Measurements from ENCODE around the gene MECP2. TPM values are rescaled to one million over a fixed set of nuclear protein-coding genes. Genes with fewer than 3 reads are reported as not detected.

The MECP2 gene
- total and polyA plus RNA-seq, 2 donors (not counting 1 experiment from before 2014, with no cell fraction given), result 20.0 to 122 TPM

GRCh38 chrX:154012336-154012991, 85.1 kb downstream of the MECP2 start:
- WGBS (ENCODE audit: insufficient coverage), result 94% methylated on average over 16 of the region's 17 CpGs
- H3K4me1 Mint-ChIP-seq, result peaks cover 19% of the 10 kb centered on the region
- peaks cover 0 to 44% of the 10 kb centered on the region in 2 experiments for H3K36me3 ChIP-seq (replicated peaks in 1 of 2; ENCODE audit: control extremely low read depth in 1 of 2, control insufficient read depth in 1 of 2, extremely low read depth in 1 of 2, insufficient read depth in 2 of 2, low read length in 1 of 2)

More at GRCh38 chrX:154012336-154012991, 85.1 kb downstream of the MECP2 start:
- Histone ChIP-seq H2AFZ (ENCODE audit: insufficient read depth, low read depth, low read length, poor library complexity, severe bottlenecking) (no peak overlapping the region), H3K9me3 (ENCODE audit: control extremely low read depth in 1 of 3, control insufficient read depth in 2 of 3, insufficient read depth in 1 of 3, low read length in 2 of 3) (no peaks in the 10 kb centered on the region), H3K27me3 (replicated peaks in 1 of 4; ENCODE audit: control extremely low read depth in 1 of 4, control insufficient read depth in 3 of 4, insufficient read depth in 4 of 4, low read length in 3 of 4) (no peaks in the 10 kb centered on the region), H3K4me3 (ENCODE audit: control extremely low read depth in 1 of 5, extremely low read depth in 1 of 5, insufficient read depth in 1 of 5, low read depth in 2 of 5, low read length in 4 of 5) (no peak overlapping the region), H3K4me1 (ENCODE audit: control insufficient read depth in 2 of 2, insufficient read depth in 2 of 2, low read length in 2 of 2) (peaks cover 12 to 27% of the 10 kb centered on the region in 2 donors), H3K4me2 (replicated peaks; ENCODE audit: low read depth, low read length, poor library complexity, severe bottlenecking) (no peak overlapping the region), H4K20me1 (ENCODE audit: control insufficient read depth, insufficient read depth, low read length, poor library complexity, severe bottlenecking) (no peaks in the 10 kb centered on the region), H3K9ac (ENCODE audit: low read length) (no peak overlapping the region), H3K79me2 (ENCODE audit: control insufficient read depth, insufficient read depth, low read length) (peaks cover 7% of the 10 kb centered on the region), H3K27ac (ENCODE audit: low read length in 2 of 2) (no peak overlapping the region)
- Mint-ChIP-seq H3K27me3 (no peaks in the 10 kb centered on the region), H3K9me3 (ENCODE audit: insufficient read depth) (no peaks in the 10 kb centered on the region), H3K27ac (no peak overlapping the region), H3K4me3 (no peak overlapping the region)
- DNase-seq, result no peak
- ChIA-PET POLR2A (interaction anchor here (0.6 kb wide), 1 partner anchor 298 kb away, joined by 3 read pairs; no protein-coding TSS in a partner anchor), CTCF (interaction anchor here (0.5 to 2.9 kb wide), 8 partner anchors 10 to 89 kb away, joined by 3 to 21 read pairs (median 6); no protein-coding TSS in a partner anchor)
- TF ChIP-seq EZH2 (IDR thresholded peaks at IDR 0.05; ENCODE audit: borderline replicate concordance, insufficient read depth, low read depth, low read length, poor library complexity, severe bottlenecking), result no peak
- TF ChIP-seq CTCF (IDR thresholded peaks at IDR 0.05), result no peak
- no peak for ATAC-seq (ENCODE audit: low read depth)
- intact Hi-C loops (cut with micrococcal nuclease), result no loop called here

All from B cell (primary cell).